GM12878 (cell line): Measurements from ENCODE around the gene RYR2.
"Not testable (repeated sequence)": the region's sequence is repeated elsewhere in the genome, so short reads cannot be mapped to it uniquely, and the experiment has no call there.

Experiments used
- CTCF ChIP-seq, 3 experiments: IDR thresholded peaks in 2 of 3; conservative IDR thresholded peaks in 1 of 3; 2 replicates each; pipeline ENCODE4 v1.5.1; 2011; ENCODE audit warnings: low read depth in 3 of 3, low read length in 3 of 3, mild to moderate bottlenecking in 3 of 3, control low read depth in 2 of 3, moderate library complexity in 2 of 3, inconsistent platforms in 1 of 3, mixed read lengths in 1 of 3; ENCODE audit not compliant: control insufficient read depth in 2 of 3, insufficient read depth in 1 of 3; ENCODE audit errors: extremely low read depth in 1 of 3
- MTA3 ChIP-seq: IDR thresholded peaks from 2 replicates; pipeline ENCODE4 v1.6.1; 2012; ENCODE audit warnings: low read length, inconsistent platforms, borderline replicate concordance
- PAX8 ChIP-seq: fragments of 450-650 bp; IDR thresholded peaks from 2 replicates; pipeline ENCODE4 v1.6.1; 2017; ENCODE audit warnings: mild to moderate bottlenecking, moderate library complexity
- POLR2A ChIP-seq: IDR thresholded peaks from 2 replicates; pipeline ENCODE4 v1.6.1; 2011; ENCODE audit warnings: low read depth, mild to moderate bottlenecking, low read length
- REST ChIP-seq: IDR thresholded peaks from 2 replicates; pipeline ENCODE4 v1.6.1; 2012; ENCODE audit warnings: mild to moderate bottlenecking, low read depth, low read length
- SIN3A ChIP-seq: IDR thresholded peaks from 2 replicates; pipeline ENCODE4 v1.6.1; 2012; ENCODE audit warnings: low read depth, low read length, improper control_type of control experiment
- SPI1 ChIP-seq: IDR thresholded peaks from 2 replicates; pipeline ENCODE4 v1.6.1; 2011; ENCODE audit warnings: low read depth, mild to moderate bottlenecking, low read length, moderate library complexity, borderline replicate concordance; ENCODE audit not compliant: insufficient read depth
- TAF1 ChIP-seq: IDR thresholded peaks from 2 replicates; pipeline ENCODE4 v1.6.1; 2011; ENCODE audit warnings: mild to moderate bottlenecking, low read depth, low read length, borderline replicate concordance

GRCh38 chr1:237603036-237603568, 561.1 kb downstream of the RYR2 start:
- not testable (repeated sequence) for TF ChIP-seq CTCF (IDR thresholded peaks at IDR 0.05 in 2 of 3, conservative IDR thresholded peaks at IDR 0.05 in 1 of 3; ENCODE audit: control insufficient read depth in 2 of 3, extremely low read depth in 1 of 3, insufficient read depth in 1 of 3, low read depth in 3 of 3, low read length in 3 of 3); SPI1; MTA3; PAX8; POLR2A; REST; SIN3A; TAF1
